HEK293 (cell line): ENCODE data around the gene POLR2E.

Source experiments
- CTCF ChIA-PET: fragments of 350-600 bp; formaldehyde crosslinking; extraction: SDS; loops from one replicate; lab custom pipeline; 2021; ENCODE audit warnings: antibody characterized with exemption; lab: Yijun Ruan, JAX
- POLR2A ChIA-PET: fragments of 300-600 bp; formaldehyde crosslinking; extraction: SDS; loops from one replicate; lab custom pipeline; 2020; ENCODE audit warnings: antibody characterized with exemption, inconsistent platforms; lab: Yijun Ruan, JAX
- H3K27ac ChIP-seq: fragments of 200-500 bp; sonication (Bioruptor generic); 2 replicates; pipeline ENCODE4 v1.5.1; 2014; ENCODE audit warnings: low read depth, low read length, control low read depth, inconsistent platforms; ENCODE audit errors: extremely low read depth
- H3K36me3 ChIP-seq, 2 experiments: fragments of 200-500 bp in 1 of 2; sonication (Bioruptor generic) in 1 of 2; 1 replicate in 1 of 2; 2 replicates in 1 of 2; pipeline ENCODE4 v1.5.1; 2014 to 2017; ENCODE audit warnings: inconsistent platforms in 2 of 2, low read length in 2 of 2; ENCODE audit not compliant: control insufficient read depth in 2 of 2, insufficient read depth in 1 of 2
- H3K4me1 ChIP-seq: fragments of 200-500 bp; sonication (Bioruptor generic); 2 replicates; pipeline ENCODE4 v1.5.1; 2014; ENCODE audit warnings: mild to moderate bottlenecking, low read length, inconsistent platforms; ENCODE audit not compliant: control insufficient read depth, insufficient read depth
- H3K4me3 ChIP-seq: 2 replicates; pipeline ENCODE4 v1.5.1; 2011; ENCODE audit warnings: low read depth, mild to moderate bottlenecking, control low read depth, low read length, moderate library complexity
- H3K9me3 ChIP-seq: fragments of 200-500 bp; sonication (Bioruptor generic); 2 replicates; pipeline ENCODE4 v1.5.1; 2014; ENCODE audit warnings: low read depth, low read length, inconsistent platforms; ENCODE audit not compliant: control insufficient read depth, insufficient read depth
- HOXD13 ChIP-seq: sonication (generic); formaldehyde crosslinking; IDR thresholded peaks from 2 replicates; pipeline ENCODE4 v1.8.0; 2022; ENCODE audit warnings: missing genetic modification reagents, borderline replicate concordance
- PRDM4 ChIP-seq: fragments of 450-650 bp; formaldehyde crosslinking; IDR thresholded peaks from 2 replicates; pipeline ENCODE4 v1.5.1; 2017; ENCODE audit warnings: missing biosample characterization, missing genetic modification characterization
- ZBTB11 ChIP-seq: fragments of 450-650 bp; formaldehyde crosslinking; conservative IDR thresholded peaks from 2 replicates; pipeline ENCODE4 v1.5.1; 2016; ENCODE audit warnings: low read depth, missing biosample characterization, missing genetic modification characterization
- ZBTB6 ChIP-seq: fragments of 450-650 bp; formaldehyde crosslinking; IDR thresholded peaks from 2 replicates; pipeline ENCODE4 v1.5.1; 2017; ENCODE audit warnings: missing biosample characterization, missing genetic modification characterization
- ZNF10 ChIP-seq: fragments of 450-650 bp; formaldehyde crosslinking; IDR thresholded peaks from 2 replicates; pipeline ENCODE4 v1.5.1; 2017; ENCODE audit warnings: missing biosample characterization, missing genetic modification characterization
- ZNF157 ChIP-seq: fragments of 450-650 bp; formaldehyde crosslinking; IDR thresholded peaks from 2 replicates; pipeline ENCODE4 v1.5.1; 2016; ENCODE audit warnings: missing biosample characterization, missing genetic modification characterization
- ZNF23 ChIP-seq: fragments of 450-650 bp; formaldehyde crosslinking; IDR thresholded peaks from 2 replicates; pipeline ENCODE4 v1.5.1; 2016; ENCODE audit warnings: missing biosample characterization, missing genetic modification characterization, borderline replicate concordance
- ZNF426 ChIP-seq: fragments of 450-650 bp; formaldehyde crosslinking; IDR thresholded peaks from 2 replicates; pipeline ENCODE4 v1.5.1; 2017; ENCODE audit warnings: missing biosample characterization, missing genetic modification characterization, mild to moderate bottlenecking, inconsistent platforms, moderate library complexity
- ZNF529 ChIP-seq: fragments of 450-650 bp; formaldehyde crosslinking; IDR thresholded peaks from 2 replicates; pipeline ENCODE4 v1.5.1; 2017; ENCODE audit warnings: missing genetic modification characterization, missing biosample characterization; ENCODE audit not compliant: insufficient replicate concordance
- ZNF544 ChIP-seq: fragments of 450-650 bp; formaldehyde crosslinking; IDR thresholded peaks from 2 replicates; pipeline ENCODE4 v1.5.0; 2017; ENCODE audit warnings: missing biosample characterization, missing genetic modification characterization
- TF ChIP-seq, protein P1 (sequence below): fragments of 450-650 bp; formaldehyde crosslinking; IDR thresholded peaks from 2 replicates; pipeline ENCODE4 v1.5.1; 2016; ENCODE audit warnings: missing biosample characterization, missing genetic modification characterization, low read depth
- TF ChIP-seq, protein P2 (sequence below): fragments of 450-650 bp; formaldehyde crosslinking; IDR thresholded peaks from 2 replicates; pipeline ENCODE4 v1.5.1; 2016; ENCODE audit warnings: missing biosample characterization, missing genetic modification characterization

The POLR2E gene

GRCh38 chr19:1122021-1122971 is 27.1 kb upstream of the POLR2E start (continued):
- TF ChIP-seq ZNF157 (tag by site-specific recombination): no peak
- no peak for TF ChIP-seq HOXD13 (CRISPR knock-in tag)
- TF ChIP-seq ZNF10 (tag by site-specific recombination): no peak
- TF ChIP-seq PRDM4: no peak

DNA sequence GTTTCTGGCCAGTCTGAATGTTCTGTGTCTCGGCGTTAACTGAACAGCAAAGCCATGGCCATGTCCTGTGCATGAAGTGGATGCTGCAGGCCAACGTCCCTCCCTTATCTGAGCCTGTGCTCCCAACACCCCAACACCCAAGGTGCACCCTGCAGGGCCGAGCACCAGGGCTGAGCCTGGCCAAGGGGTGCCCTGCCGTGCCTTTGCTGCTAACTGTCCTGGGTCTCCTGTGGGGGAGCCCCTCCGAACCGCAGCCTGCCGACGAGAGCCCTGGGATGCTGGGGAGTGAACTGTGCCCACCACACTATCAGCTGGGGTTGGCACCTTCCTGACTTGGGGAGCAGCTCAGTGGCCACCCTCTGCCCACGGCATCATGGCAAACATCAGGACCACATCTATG is 26.2 kb upstream of the POLR2E start:
- H3K9me3 ChIP-seq: no peaks in the 10 kb centered on the region
- ChIA-PET CTCF (no interaction called here), POLR2A (no interaction called here)
- peaks cover 7 to 60% of the 10 kb centered on the region in 2 experiments; a peak in 2 of 3 replicates for H3K36me3 ChIP-seq
- H3K4me3 ChIP-seq: no peak overlapping the region
- TF ChIP-seq ZBTB11 (no peak), ZNF529 (tag by site-specific recombination) (no peak), ZBTB6 (tag by site-specific recombination) (no peak), ZNF23 (no peak), ZNF544 (tag by site-specific recombination) (no peak), ZNF426 (tag by site-specific recombination) (no peak)
- TF ChIP-seq, protein P1, sequence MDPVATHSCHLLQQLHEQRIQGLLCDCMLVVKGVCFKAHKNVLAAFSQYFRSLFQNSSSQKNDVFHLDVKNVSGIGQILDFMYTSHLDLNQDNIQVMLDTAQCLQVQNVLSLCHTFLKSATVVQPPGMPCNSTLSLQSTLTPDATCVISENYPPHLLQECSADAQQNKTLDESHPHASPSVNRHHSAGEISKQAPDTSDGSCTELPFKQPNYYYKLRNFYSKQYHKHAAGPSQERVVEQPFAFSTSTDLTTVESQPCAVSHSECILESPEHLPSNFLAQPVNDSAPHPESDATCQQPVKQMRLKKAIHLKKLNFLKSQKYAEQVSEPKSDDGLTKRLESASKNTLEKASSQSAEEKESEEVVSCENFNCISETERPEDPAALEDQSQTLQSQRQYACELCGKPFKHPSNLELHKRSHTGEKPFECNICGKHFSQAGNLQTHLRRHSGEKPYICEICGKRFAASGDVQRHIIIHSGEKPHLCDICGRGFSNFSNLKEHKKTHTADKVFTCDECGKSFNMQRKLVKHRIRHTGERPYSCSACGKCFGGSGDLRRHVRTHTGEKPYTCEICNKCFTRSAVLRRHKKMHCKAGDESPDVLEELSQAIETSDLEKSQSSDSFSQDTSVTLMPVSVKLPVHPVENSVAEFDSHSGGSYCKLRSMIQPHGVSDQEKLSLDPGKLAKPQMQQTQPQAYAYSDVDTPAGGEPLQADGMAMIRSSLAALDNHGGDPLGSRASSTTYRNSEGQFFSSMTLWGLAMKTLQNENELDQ (tag by site-specific recombination): no peak
- TF ChIP-seq, protein P2, sequence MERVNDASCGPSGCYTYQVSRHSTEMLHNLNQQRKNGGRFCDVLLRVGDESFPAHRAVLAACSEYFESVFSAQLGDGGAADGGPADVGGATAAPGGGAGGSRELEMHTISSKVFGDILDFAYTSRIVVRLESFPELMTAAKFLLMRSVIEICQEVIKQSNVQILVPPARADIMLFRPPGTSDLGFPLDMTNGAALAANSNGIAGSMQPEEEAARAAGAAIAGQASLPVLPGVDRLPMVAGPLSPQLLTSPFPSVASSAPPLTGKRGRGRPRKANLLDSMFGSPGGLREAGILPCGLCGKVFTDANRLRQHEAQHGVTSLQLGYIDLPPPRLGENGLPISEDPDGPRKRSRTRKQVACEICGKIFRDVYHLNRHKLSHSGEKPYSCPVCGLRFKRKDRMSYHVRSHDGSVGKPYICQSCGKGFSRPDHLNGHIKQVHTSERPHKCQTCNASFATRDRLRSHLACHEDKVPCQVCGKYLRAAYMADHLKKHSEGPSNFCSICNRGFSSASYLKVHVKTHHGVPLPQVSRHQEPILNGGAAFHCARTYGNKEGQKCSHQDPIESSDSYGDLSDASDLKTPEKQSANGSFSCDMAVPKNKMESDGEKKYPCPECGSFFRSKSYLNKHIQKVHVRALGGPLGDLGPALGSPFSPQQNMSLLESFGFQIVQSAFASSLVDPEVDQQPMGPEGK (tag by site-specific recombination): no peak
- H3K27ac ChIP-seq: no peak overlapping the region
- H3K4me1 ChIP-seq: no peaks in the 10 kb centered on the region
